Skin of body (tissue), 2 donors: ENCODE measurements around the gene SYT7. TPM values are rescaled to one million over a fixed set of nuclear protein-coding genes. Genes with fewer than 3 reads are reported as not detected.

ENCODE experiments used
- DNase-seq: peaks from one replicate; lab custom pipeline; 2025; lab: John Stamatoyannopoulos, UW
- total RNA-seq: library from RNA; depleted of rRNA; stranded (reverse); fragments of >200 nt; gene quantifications from one replicate; pipeline ENCODE4 v1.2.3, GENCODE V29; 2014

The SYT7 gene
- total RNA-seq, 1 donor from 2014 or later: 1.7 TPM

- no peak for DNase-seq
Measured at GRCh38 chr11:61539006-61539405, 41.9 kb downstream of the SYT7 start.

GRCh38 chr11:61538636-61538961 is 42.3 kb downstream of the SYT7 start:
- no peak for DNase-seq

- no peak for DNase-seq
Measured at GRCh38 chr11:61537326-61537725, 43.5 kb downstream of the SYT7 start.

GRCh38 chr11:61536676-61537270 is 44.1 kb downstream of the SYT7 start:
- no peak for DNase-seq

GRCh38 chr11:61535998-61536675 is 44.7 kb downstream of the SYT7 start:
- DNase-seq: no peak

- DNase-seq: no peak
Measured at GRCh38 chr11:61534933-61535839, 45.7 kb downstream of the SYT7 start.

- no peak for DNase-seq
Measured at GRCh38 chr11:61534025-61534932, 46.6 kb downstream of the SYT7 start.

- no peak for DNase-seq
Measured at GRCh38 chr11:61533401-61533800, 47.5 kb downstream of the SYT7 start.

GRCh38 chr11:61533039-61533375 is 47.9 kb downstream of the SYT7 start:
- DNase-seq: no peak

- DNase-seq: no peak
Measured at GRCh38 chr11:61532134-61533038, 48.5 kb downstream of the SYT7 start.

- no peak for DNase-seq
Measured at GRCh38 chr11:61531044-61531443, 49.8 kb downstream of the SYT7 start.

GRCh38 chr11:61529537-61530225 is 51.2 kb downstream of the SYT7 start:
- no peak for DNase-seq

- no peak for DNase-seq
Measured at GRCh38 chr11:61528114-61528513, 52.8 kb downstream of the SYT7 start.

GRCh38 chr11:61526956-61527731 is 53.7 kb downstream of the SYT7 start:
- DNase-seq: no peak

- no peak for DNase-seq
Measured at GRCh38 chr11:61526229-61526628, 54.6 kb downstream of the SYT7 start.

GRCh38 chr11:61524963-61525587 is 55.8 kb downstream of the SYT7 start:
- DNase-seq: no peak

GRCh38 chr11:61524446-61524845 is 56.4 kb downstream of the SYT7 start:
- no peak for DNase-seq

- no peak for DNase-seq
Measured at GRCh38 chr11:61522881-61523280, 58.0 kb downstream of the SYT7 start.
